Neuron (in vitro differentiated cells): Measurements from ENCODE around the gene PRKCD.
"Not testable (repeated sequence)": the region's sequence is repeated elsewhere in the genome, so short reads cannot be mapped to it uniquely, and the experiment has no call there.

Source experiments
- H2AFZ ChIP-seq: one replicate; pipeline ENCODE4 v1.6.1; 2013; ENCODE audit warnings: low read depth, mild to moderate bottlenecking, inconsistent platforms, low read length, moderate library complexity
- H3K27me3 ChIP-seq: one replicate; pipeline ENCODE4 v1.6.1; 2013; ENCODE audit warnings: low read length; ENCODE audit not compliant: insufficient read depth
- H3K36me3 ChIP-seq: one replicate; pipeline ENCODE4 v1.6.1; 2013; ENCODE audit warnings: low read length; ENCODE audit not compliant: insufficient read depth
- H3K4me1 ChIP-seq: one replicate; pipeline ENCODE4 v1.6.1; 2013; ENCODE audit warnings: low read length; ENCODE audit not compliant: insufficient read depth
- H3K4me3 ChIP-seq: 2 replicates; pipeline ENCODE4 v1.5.1; 2013; ENCODE audit warnings: mild to moderate bottlenecking, low read length, moderate library complexity
- H3K9me3 ChIP-seq: one replicate; pipeline ENCODE4 v1.6.1; 2013; ENCODE audit warnings: low read length

The PRKCD gene

GRCh38 chr3:53145713-53146080 is 15.3 kb upstream of the PRKCD start:
- Histone ChIP-seq H3K4me1 (peaks cover 2% of the 10 kb centered on the region), H3K36me3 (no peaks in the 10 kb centered on the region), H2AFZ (no peak overlapping the region), H3K4me3 (no peak overlapping the region), H3K9me3 (no peaks in the 10 kb centered on the region), H3K27me3 (peaks cover 22% of the 10 kb centered on the region)

GRCh38 chr3:53146319-53146891 is 14.6 kb upstream of the PRKCD start:
- Histone ChIP-seq H3K9me3 (no peaks in the 10 kb centered on the region), H3K27me3 (peaks cover 25% of the 10 kb centered on the region), H2AFZ (no peak overlapping the region), H3K36me3 (no peaks in the 10 kb centered on the region), H3K4me3 (no peak overlapping the region), H3K4me1 (peaks cover 2% of the 10 kb centered on the region)

- Histone ChIP-seq H3K4me1 (peaks cover 2% of the 10 kb centered on the region), H3K4me3 (no peak overlapping the region), H3K27me3 (peaks cover 31% of the 10 kb centered on the region), H3K36me3 (no peaks in the 10 kb centered on the region), H2AFZ (no peak overlapping the region), H3K9me3 (no peaks in the 10 kb centered on the region)
Measured at GRCh38 chr3:53147151-53147902, 13.7 kb upstream of the PRKCD start.

- Histone ChIP-seq H3K9me3 (no peaks in the 10 kb centered on the region), H2AFZ (no peak overlapping the region), H3K27me3 (peaks cover 36% of the 10 kb centered on the region), H3K4me3 (no peak overlapping the region), H3K36me3 (no peaks in the 10 kb centered on the region), H3K4me1 (peaks cover 2% of the 10 kb centered on the region)
Measured at GRCh38 chr3:53147903-53148400, 13.1 kb upstream of the PRKCD start.

- H2AFZ ChIP-seq, result no peak overlapping the region
- peaks cover 42% of the 10 kb centered on the region for H3K27me3 ChIP-seq
- H3K36me3 ChIP-seq, result no peaks in the 10 kb centered on the region
- no peak overlapping the region for H3K4me3 ChIP-seq
- H3K4me1 ChIP-seq, result peaks cover 2% of the 10 kb centered on the region
- no peaks in the 10 kb centered on the region for H3K9me3 ChIP-seq
Measured at GRCh38 chr3:53149006-53149690, 11.9 kb upstream of the PRKCD start.

GRCh38 chr3:53149699-53150098 is 11.3 kb upstream of the PRKCD start:
- no peak overlapping the region for H3K4me3 ChIP-seq
- H3K4me1 ChIP-seq, result peaks cover 2% of the 10 kb centered on the region
- H3K9me3 ChIP-seq, result no peaks in the 10 kb centered on the region
- peaks cover 48% of the 10 kb centered on the region for H3K27me3 ChIP-seq
- H2AFZ ChIP-seq, result no peak overlapping the region
- H3K36me3 ChIP-seq, result no peaks in the 10 kb centered on the region

- H3K27me3 ChIP-seq, result peaks cover 56% of the 10 kb centered on the region
- H3K4me1 ChIP-seq, result peaks cover 2% of the 10 kb centered on the region
Measured at GRCh38 chr3:53150247-53151085, 10.5 kb upstream of the PRKCD start.

GRCh38 chr3:53151086-53151438 is 9.9 kb upstream of the PRKCD start:
- H3K9me3 ChIP-seq, H3K4me3 ChIP-seq: not testable (repeated sequence)
- peaks cover 62% of the 10 kb centered on the region for H3K27me3 ChIP-seq

More at GRCh38 chr3:53150247-53151085, 10.5 kb upstream of the PRKCD start:
- no peak overlapping the region for H2AFZ ChIP-seq
- H3K9me3 ChIP-seq, result no peaks in the 10 kb centered on the region
- no peak overlapping the region for H3K4me3 ChIP-seq
- no peaks in the 10 kb centered on the region for H3K36me3 ChIP-seq

GRCh38 chr3:53151465-53151864 is 9.5 kb upstream of the PRKCD start:
- Histone ChIP-seq H3K27me3 (peaks cover 65% of the 10 kb centered on the region), H3K9me3 (no peaks in the 10 kb centered on the region), H3K36me3 (no peaks in the 10 kb centered on the region), H3K4me1 (peaks cover 2% of the 10 kb centered on the region), H2AFZ (no peak overlapping the region), H3K4me3 (no peak overlapping the region)

More at GRCh38 chr3:53151086-53151438, 9.9 kb upstream of the PRKCD start:
- H3K36me3 ChIP-seq, H2AFZ ChIP-seq, H3K4me1 ChIP-seq: not testable (repeated sequence)

GRCh38 chr3:53151870-53152660 is 8.9 kb upstream of the PRKCD start:
- no peak overlapping the region for H2AFZ ChIP-seq
- H3K27me3 ChIP-seq, result peaks cover 70% of the 10 kb centered on the region
- no peak overlapping the region for H3K4me3 ChIP-seq
- H3K4me1 ChIP-seq, result no peaks in the 10 kb centered on the region
- H3K36me3 ChIP-seq, result no peaks in the 10 kb centered on the region
- no peaks in the 10 kb centered on the region for H3K9me3 ChIP-seq

- H2AFZ ChIP-seq, result no peak overlapping the region
Measured at GRCh38 chr3:53153264-53153823, 7.7 kb upstream of the PRKCD start.

GRCh38 chr3:53153980-53154379 is 7.0 kb upstream of the PRKCD start:
- no peaks in the 10 kb centered on the region for H3K9me3 ChIP-seq
- peaks cover 89% of the 10 kb centered on the region for H3K27me3 ChIP-seq
- H2AFZ ChIP-seq, result no peak overlapping the region
- no peak overlapping the region for H3K4me3 ChIP-seq
- no peaks in the 10 kb centered on the region for H3K36me3 ChIP-seq
- H3K4me1 ChIP-seq, result no peaks in the 10 kb centered on the region

More at GRCh38 chr3:53153264-53153823, 7.7 kb upstream of the PRKCD start:
- Histone ChIP-seq H3K9me3 (no peaks in the 10 kb centered on the region), H3K27me3 (peaks cover 83% of the 10 kb centered on the region), H3K4me1 (no peaks in the 10 kb centered on the region), H3K36me3 (no peaks in the 10 kb centered on the region), H3K4me3 (no peak overlapping the region)
